Measurements from ENCODE around the gene TERT. TPM values are rescaled to one million over a fixed set of nuclear protein-coding genes. Genes with fewer than 3 reads are reported as not detected.
A peak's percentile ranks its signal among the peaks of the same experiment; 100 is the strongest.
"Not testable (repeated sequence)": the region's sequence is repeated elsewhere in the genome, so short reads cannot be mapped to it uniquely, and the experiment has no call there.

Gene TERT
- total and polyA plus RNA-seq, 3 experiments from 2014 or later = 2.0 to 2.5 TPM; not detected in 1

DNA sequence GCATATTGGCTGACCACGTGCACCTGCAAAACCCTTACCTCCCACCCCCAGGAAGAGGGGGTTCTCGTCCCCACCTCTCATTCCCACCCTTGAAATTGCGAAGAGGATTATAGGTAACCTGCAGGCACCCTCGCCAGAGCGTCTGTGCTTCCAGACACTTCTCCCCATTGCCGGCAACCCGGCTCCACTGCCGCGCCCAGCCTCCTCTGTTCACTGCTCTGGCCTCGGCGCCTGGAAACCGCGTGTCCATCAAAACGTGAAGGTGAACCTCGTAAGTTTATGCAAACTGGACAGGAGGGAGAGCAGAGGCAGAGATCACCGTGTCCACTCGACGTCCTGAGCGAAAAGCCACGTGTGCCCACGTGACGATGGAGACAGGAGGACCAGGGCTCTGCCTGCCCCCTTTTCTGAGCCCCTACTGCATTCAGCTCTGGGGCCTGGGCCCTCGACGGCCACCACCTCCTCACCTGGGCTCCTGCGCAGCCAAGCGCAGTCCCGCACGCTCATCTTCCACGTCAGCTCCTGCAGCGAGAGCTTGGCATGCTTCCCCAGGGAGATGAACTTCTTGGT lies 1.9 kb downstream of the TERT start:
- no peaks in the 10 kb centered on the region for H3K27me3 ChIP-seq (ENCODE audit: insufficient read depth, low read length, poor library complexity, severe bottlenecking)
- H3K9me3 ChIP-seq (ENCODE audit: low read length) = no peaks in the 10 kb centered on the region
- POLR2A ChIA-PET = no interaction called here
- Mint-ChIP-seq H3K27ac (no peak overlapping the region), H3K9me3 (peaks cover 0 to 5% (median 2%) of the 10 kb centered on the region in 5 donors), H3K4me1 (peaks cover 4% of the 10 kb centered on the region in 3 donors), H3K36me3 (peaks cover 0 to 4% (median 1%) of the 10 kb centered on the region in 3 donors), H3K27me3 (peaks cover 11 to 17% of the 10 kb centered on the region in 2 donors), H3K4me3 (peak overlapping the region in 2 of 7 donors; percentile 13 to 74)
- H3K27ac ChIP-seq (ENCODE audit: low read depth, low read length) = no peak overlapping the region
- H3K4me3 ChIP-seq (ENCODE audit: low read length) = no peak overlapping the region
- H3K4me1 ChIP-seq (ENCODE audit: insufficient read depth, low read length) = peaks cover 9% of the 10 kb centered on the region
- peak in 1 of 5 donors; percentile 30 for DNase-seq
- CTCF ChIA-PET = no interaction called here
- no peaks in the 10 kb centered on the region for H3K36me3 ChIP-seq (ENCODE audit: insufficient read depth, low read length)

GRCh38 chr5:1292139-1292538 lies 2.7 kb downstream of the TERT start:
- DNase-seq = no peak
- POLR2A ChIA-PET = no interaction called here
- Histone ChIP-seq H3K27ac (ENCODE audit: low read depth, low read length) (no peak overlapping the region), H3K4me1 (ENCODE audit: insufficient read depth, low read length) (peaks cover 9% of the 10 kb centered on the region), H3K36me3 (ENCODE audit: insufficient read depth, low read length) (no peaks in the 10 kb centered on the region), H3K9me3 (ENCODE audit: low read length) (no peaks in the 10 kb centered on the region), H3K27me3 (ENCODE audit: insufficient read depth, low read length, poor library complexity, severe bottlenecking) (no peaks in the 10 kb centered on the region), H3K4me3 (ENCODE audit: low read length) (no peak overlapping the region)
- Mint-ChIP-seq H3K27ac (no peak overlapping the region), H3K4me3 (peak overlapping the region in 1 of 7 donors; percentile 23), H3K36me3 (peaks cover 0 to 10% (median 1%) of the 10 kb centered on the region in 3 donors), H3K4me1 (peaks cover 4% of the 10 kb centered on the region in 3 donors), H3K27me3 (peaks cover 11 to 18% of the 10 kb centered on the region in 2 donors), H3K9me3 (peaks cover 0 to 6% (median 2%) of the 10 kb centered on the region in 5 donors)
- CTCF ChIA-PET = no interaction called here

DNA sequence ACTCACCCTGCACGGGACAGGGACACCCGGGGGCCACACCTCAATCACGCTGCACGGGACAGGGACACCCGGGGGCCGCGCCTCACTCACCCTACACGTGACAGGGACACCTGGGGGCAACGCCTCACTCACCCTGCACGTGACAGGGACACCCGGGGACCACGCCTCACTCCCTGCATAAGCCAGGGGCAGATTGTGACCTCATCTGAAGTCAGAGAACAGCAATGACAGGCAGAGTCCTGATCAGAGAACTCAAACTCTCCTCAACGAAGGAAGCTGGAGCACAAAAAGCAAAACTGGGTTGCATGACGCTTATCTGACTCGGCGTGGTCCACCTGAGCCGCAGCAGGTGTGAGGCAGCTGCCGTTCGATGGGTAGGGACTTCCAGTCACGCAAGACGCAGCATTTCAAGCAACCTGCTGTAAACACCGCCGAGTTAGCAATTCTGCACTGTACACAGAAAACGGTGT lies 3.2 kb downstream of the TERT start:
- peaks cover 14 to 18% of the 10 kb centered on the region in 2 donors for H3K27me3 Mint-ChIP-seq
- H3K4me3 Mint-ChIP-seq = no peak overlapping the region
- H3K4me3 ChIP-seq (ENCODE audit: low read length) = no peak overlapping the region

GRCh38 chr5:1290956-1291355 lies 3.9 kb downstream of the TERT start:
- H3K36me3 ChIP-seq (ENCODE audit: insufficient read depth, low read length); H3K4me3 ChIP-seq (ENCODE audit: low read length); DNase-seq; H3K27ac ChIP-seq (ENCODE audit: low read depth, low read length); H3K9me3 Mint-ChIP-seq; H3K4me3 Mint-ChIP-seq; CTCF ChIA-PET; POLR2A ChIA-PET; H3K4me1 Mint-ChIP-seq; H3K27ac Mint-ChIP-seq; H3K9me3 ChIP-seq (ENCODE audit: low read length); H3K27me3 ChIP-seq (ENCODE audit: insufficient read depth, low read length, poor library complexity, severe bottlenecking); H3K4me1 ChIP-seq (ENCODE audit: insufficient read depth, low read length): not testable (repeated sequence)
- Mint-ChIP-seq H3K27me3 (peaks cover 14 to 18% of the 10 kb centered on the region in 2 donors), H3K36me3 (peaks cover 0 to 10% (median 1%) of the 10 kb centered on the region in 3 donors)

More for the DNA sequence above, 3.2 kb downstream of the TERT start:
- ChIA-PET POLR2A (no interaction called here), CTCF (no interaction called here)
- peaks cover 4% of the 10 kb centered on the region in 3 donors for H3K4me1 Mint-ChIP-seq
- peaks cover 0 to 10% (median 1%) of the 10 kb centered on the region in 3 donors for H3K36me3 Mint-ChIP-seq
- no peaks in the 10 kb centered on the region for H3K36me3 ChIP-seq (ENCODE audit: insufficient read depth, low read length)
- H3K27me3 ChIP-seq (ENCODE audit: insufficient read depth, low read length, poor library complexity, severe bottlenecking) = no peaks in the 10 kb centered on the region
- H3K4me1 ChIP-seq (ENCODE audit: insufficient read depth, low read length) = peaks cover 9% of the 10 kb centered on the region
- H3K27ac ChIP-seq (ENCODE audit: low read depth, low read length) = no peak overlapping the region
- no peak overlapping the region for H3K27ac Mint-ChIP-seq
- no peak for DNase-seq
- no peaks in the 10 kb centered on the region for H3K9me3 ChIP-seq (ENCODE audit: low read length)
- H3K9me3 Mint-ChIP-seq = peaks cover 0 to 6% (median 2%) of the 10 kb centered on the region in 5 donors

DNA sequence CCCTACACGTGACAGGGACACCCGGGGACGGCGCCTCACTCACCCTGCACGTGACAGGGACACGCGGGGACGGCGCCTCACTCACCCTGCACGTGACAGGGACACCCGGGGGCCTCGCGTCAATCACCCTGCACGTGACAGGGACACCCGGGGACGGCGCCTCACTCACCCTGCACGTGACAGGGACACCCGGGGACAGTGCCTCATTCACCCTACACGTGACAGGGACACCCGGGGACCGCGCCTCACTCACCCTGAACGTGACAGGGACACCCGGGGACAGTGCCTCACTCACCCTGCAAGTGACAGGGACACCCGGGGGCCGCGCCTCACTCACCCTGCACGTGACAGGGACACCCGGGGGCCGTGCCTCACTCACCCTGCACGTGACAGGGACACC lies 5.3 kb downstream of the TERT start:
- H3K4me1 Mint-ChIP-seq; H3K4me3 ChIP-seq (ENCODE audit: low read length); H3K4me1 ChIP-seq (ENCODE audit: insufficient read depth, low read length); H3K9me3 ChIP-seq (ENCODE audit: low read length); POLR2A ChIA-PET; H3K9me3 Mint-ChIP-seq; H3K4me3 Mint-ChIP-seq; CTCF ChIA-PET; H3K27ac ChIP-seq (ENCODE audit: low read depth, low read length); H3K36me3 ChIP-seq (ENCODE audit: insufficient read depth, low read length); H3K27me3 ChIP-seq (ENCODE audit: insufficient read depth, low read length, poor library complexity, severe bottlenecking); DNase-seq; H3K27ac Mint-ChIP-seq: not testable (repeated sequence)
- H3K36me3 Mint-ChIP-seq = peaks cover 0 to 10% (median 1%) of the 10 kb centered on the region in 3 donors
- peaks cover 14 to 18% of the 10 kb centered on the region in 2 donors for H3K27me3 Mint-ChIP-seq

- H3K27me3 ChIP-seq (ENCODE audit: insufficient read depth, low read length, poor library complexity, severe bottlenecking) = no peaks in the 10 kb centered on the region
- no peaks in the 10 kb centered on the region for H3K36me3 ChIP-seq (ENCODE audit: insufficient read depth, low read length)
- H3K4me3 Mint-ChIP-seq = peak overlapping the region in 1 of 7 donors; percentile 54
- peaks cover 0 to 6% (median 2%) of the 10 kb centered on the region in 5 donors for H3K9me3 Mint-ChIP-seq
- no peak overlapping the region for H3K27ac Mint-ChIP-seq
- H3K9me3 ChIP-seq (ENCODE audit: low read length) = no peaks in the 10 kb centered on the region
- peaks cover under 1% of the 10 kb centered on the region for H3K4me1 ChIP-seq (ENCODE audit: insufficient read depth, low read length)
- ChIA-PET CTCF (no interaction called here), POLR2A (no interaction called here)
- no peak overlapping the region for H3K4me3 ChIP-seq (ENCODE audit: low read length)
- peaks cover 0 to 4% (median 2%) of the 10 kb centered on the region in 3 donors for H3K4me1 Mint-ChIP-seq
- H3K27me3 Mint-ChIP-seq = peaks cover 14 to 18% of the 10 kb centered on the region in 2 donors
- no peak overlapping the region for H3K27ac ChIP-seq (ENCODE audit: low read depth, low read length)
- peaks cover 0 to 10% (median 1%) of the 10 kb centered on the region in 3 donors for H3K36me3 Mint-ChIP-seq
- peak in 1 of 5 donors; percentile 34 for DNase-seq
Measured at GRCh38 chr5:1288439-1289335, 6.2 kb downstream of the TERT start.

DNA sequence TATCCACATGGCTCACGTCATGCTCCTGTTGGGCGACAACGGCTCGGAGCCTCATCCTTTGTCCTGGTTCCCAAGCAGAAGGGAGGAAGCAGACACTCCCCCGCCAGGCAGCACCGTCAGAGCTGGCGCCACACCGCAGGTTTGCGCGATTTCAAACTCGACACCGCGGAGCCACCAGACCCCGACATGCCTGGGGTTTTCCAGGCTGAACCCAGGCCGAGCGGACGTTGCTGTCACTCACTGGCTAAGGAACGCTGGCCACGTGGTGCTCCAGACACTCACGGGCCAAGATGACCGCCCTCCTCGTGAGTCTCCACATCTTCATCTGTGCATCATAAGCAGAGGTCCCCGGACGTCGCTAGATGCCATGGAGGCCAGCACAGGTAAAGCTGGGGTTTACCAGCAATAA lies 9.0 kb downstream of the TERT start:
- H3K36me3 Mint-ChIP-seq = peaks cover 0 to 10% (median 1%) of the 10 kb centered on the region in 3 donors
- no peaks in the 10 kb centered on the region for H3K36me3 ChIP-seq (ENCODE audit: insufficient read depth, low read length)
- H3K27me3 ChIP-seq (ENCODE audit: insufficient read depth, low read length, poor library complexity, severe bottlenecking) = no peaks in the 10 kb centered on the region
- no peaks in the 10 kb centered on the region for H3K9me3 ChIP-seq (ENCODE audit: low read length)
- no peak overlapping the region for H3K27ac Mint-ChIP-seq
- H3K4me3 ChIP-seq (ENCODE audit: low read length) = no peak overlapping the region
- H3K27ac ChIP-seq (ENCODE audit: low read depth, low read length) = no peak overlapping the region
- no peak for DNase-seq
- POLR2A ChIA-PET = no interaction called here
- CTCF ChIA-PET = no interaction called here
- H3K4me1 ChIP-seq (ENCODE audit: insufficient read depth, low read length) = no peaks in the 10 kb centered on the region
- H3K9me3 Mint-ChIP-seq = peaks cover 0 to 6% (median 2%) of the 10 kb centered on the region in 5 donors
- no peak overlapping the region for H3K4me3 Mint-ChIP-seq
- peaks cover 9 to 11% of the 10 kb centered on the region in 2 donors for H3K27me3 Mint-ChIP-seq
- H3K4me1 Mint-ChIP-seq = no peaks in the 10 kb centered on the region

DNA sequence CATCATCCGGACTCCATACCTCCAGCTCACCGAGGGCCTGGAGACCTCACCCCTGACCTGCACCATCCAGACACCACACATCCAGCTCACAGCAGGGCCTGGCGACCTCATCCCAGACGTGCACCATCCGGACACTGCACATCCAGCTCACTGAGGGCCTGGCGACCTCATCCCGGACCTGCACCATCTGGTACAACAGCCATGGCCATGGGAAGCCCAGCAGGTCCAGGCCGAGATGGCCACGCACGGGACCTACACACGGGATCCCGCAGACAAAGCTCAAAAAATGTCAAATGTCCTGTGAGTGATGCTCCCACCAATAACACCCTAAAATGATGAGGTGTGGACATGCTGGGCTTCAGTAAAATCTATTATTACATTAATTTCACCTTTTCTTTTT lies 9.7 kb downstream of the TERT start:
- CTCF ChIA-PET = no interaction called here
- H3K4me3 ChIP-seq (ENCODE audit: low read length) = no peak overlapping the region
- no peaks in the 10 kb centered on the region for H3K36me3 ChIP-seq (ENCODE audit: insufficient read depth, low read length)
- H3K36me3 Mint-ChIP-seq = peaks cover 0 to 10% (median 1%) of the 10 kb centered on the region in 3 donors
- no peaks in the 10 kb centered on the region for H3K4me1 ChIP-seq (ENCODE audit: insufficient read depth, low read length)
- peaks cover 9 to 11% of the 10 kb centered on the region in 2 donors for H3K27me3 Mint-ChIP-seq
- peaks cover 0 to 6% (median 2%) of the 10 kb centered on the region in 5 donors for H3K9me3 Mint-ChIP-seq
- H3K27me3 ChIP-seq (ENCODE audit: insufficient read depth, low read length, poor library complexity, severe bottlenecking) = no peaks in the 10 kb centered on the region
- H3K9me3 ChIP-seq (ENCODE audit: low read length) = no peaks in the 10 kb centered on the region
- POLR2A ChIA-PET = no interaction called here
- DNase-seq = no peak
- H3K27ac ChIP-seq (ENCODE audit: low read depth, low read length) = no peak overlapping the region
- no peak overlapping the region for H3K4me3 Mint-ChIP-seq
- no peaks in the 10 kb centered on the region for H3K4me1 Mint-ChIP-seq
- no peak overlapping the region for H3K27ac Mint-ChIP-seq

Measured in CD8-positive, alpha-beta memory T cell (primary cell).